TTC549 (cell line): Measurements from ENCODE around the gene KRT35.

Experiments used
- FAIRE-seq: peaks from 2 replicates; lab custom pipeline; 2012; peaks lifted over from hg19 to GRCh38; lab: Jason Lieb, UNC

Gene KRT35

GRCh38 chr17:41481036-41481435 is at the start of gene KRT35:
TSS of gene KRT35 (minus strand) at chr17:41481151. CDS start at chr17:41481097, 54 bp downstream.
- FAIRE-seq = no peak

GRCh38 chr17:41530062-41531048 is 49.4 kb upstream of the KRT35 start:
- FAIRE-seq = no peak

- FAIRE-seq = no peak
These were observed 48.6 kb upstream of the KRT35 start for GRCh38 chr17:41529491-41529915.

- no peak for FAIRE-seq
These were observed 48.0 kb upstream of the KRT35 start for GRCh38 chr17:41528959-41529353.

GRCh38 chr17:41527063-41528023 is 46.4 kb upstream of the KRT35 start:
- FAIRE-seq = no peak

GRCh38 chr17:41524261-41524660 is 43.3 kb upstream of the KRT35 start:
- FAIRE-seq = no peak

GRCh38 chr17:41523787-41524186 is 42.8 kb upstream of the KRT35 start:
- FAIRE-seq = no peak

GRCh38 chr17:41523225-41523593 is 42.3 kb upstream of the KRT35 start:
- FAIRE-seq = no peak

- no peak for FAIRE-seq
These were observed 41.6 kb upstream of the KRT35 start for GRCh38 chr17:41522301-41523224.

GRCh38 chr17:41521574-41522261 is 40.8 kb upstream of the KRT35 start:
- no peak for FAIRE-seq

- no peak for FAIRE-seq
These were observed 40.0 kb upstream of the KRT35 start for GRCh38 chr17:41520821-41521521.

- no peak for FAIRE-seq
These were observed 38.7 kb upstream of the KRT35 start for GRCh38 chr17:41519501-41520224.

- FAIRE-seq = no peak
These were observed 38.0 kb upstream of the KRT35 start, which contains the start of gene KRT15 for GRCh38 chr17:41518789-41519449. TSS of gene KRT15 (minus strand) at chr17:41518890. CDS start at chr17:41518827, 63 bp downstream.

- FAIRE-seq = no peak
These were observed 37.1 kb upstream of the KRT35 start for GRCh38 chr17:41518031-41518430.

- FAIRE-seq = no peak
These were observed 35.9 kb upstream of the KRT35 start for GRCh38 chr17:41516830-41517283.

- FAIRE-seq = no peak
These were observed 35.3 kb upstream of the KRT35 start for GRCh38 chr17:41516147-41516829.

GRCh38 chr17:41513168-41513547 is 32.2 kb upstream of the KRT35 start:
- no peak for FAIRE-seq

GRCh38 chr17:41512546-41513167 is 31.7 kb upstream of the KRT35 start:
- FAIRE-seq = no peak
